ENCODE results near the gene STAT6.

The STAT6 gene

DNA sequence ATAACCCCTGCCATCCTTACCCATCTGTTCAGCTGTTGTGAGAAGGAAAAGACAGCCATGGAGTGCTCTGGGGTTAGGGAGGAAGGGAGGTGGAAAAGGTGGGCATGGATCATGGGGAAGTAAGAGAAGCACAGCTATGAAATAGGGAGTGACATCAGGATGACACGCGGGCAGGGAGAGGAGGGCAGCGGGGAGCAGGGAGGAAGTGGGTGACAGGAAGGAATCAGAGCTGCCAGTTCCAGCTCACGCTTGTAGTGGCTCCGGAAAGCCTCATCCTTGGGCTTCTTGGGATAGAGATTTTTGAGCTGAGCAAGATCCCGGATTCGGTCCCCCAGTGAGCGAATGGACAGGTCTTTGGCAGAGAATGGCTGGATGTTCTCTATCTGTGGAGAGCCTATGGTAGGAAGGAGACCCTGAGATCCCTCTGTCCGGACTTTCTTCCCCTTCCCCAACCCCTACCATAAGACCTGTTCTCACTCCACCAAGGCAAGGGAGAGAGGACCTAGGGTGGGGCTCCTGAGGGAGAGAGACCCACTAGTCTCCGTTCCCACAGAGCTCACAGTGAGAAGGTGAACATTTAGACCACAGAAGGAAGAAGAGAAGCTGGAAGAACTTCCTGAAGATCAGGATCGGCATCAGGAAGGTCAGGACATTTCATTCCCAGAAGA, 12.0 kb downstream of the STAT6 start:
- DNase-seq, result no peak

DNA sequence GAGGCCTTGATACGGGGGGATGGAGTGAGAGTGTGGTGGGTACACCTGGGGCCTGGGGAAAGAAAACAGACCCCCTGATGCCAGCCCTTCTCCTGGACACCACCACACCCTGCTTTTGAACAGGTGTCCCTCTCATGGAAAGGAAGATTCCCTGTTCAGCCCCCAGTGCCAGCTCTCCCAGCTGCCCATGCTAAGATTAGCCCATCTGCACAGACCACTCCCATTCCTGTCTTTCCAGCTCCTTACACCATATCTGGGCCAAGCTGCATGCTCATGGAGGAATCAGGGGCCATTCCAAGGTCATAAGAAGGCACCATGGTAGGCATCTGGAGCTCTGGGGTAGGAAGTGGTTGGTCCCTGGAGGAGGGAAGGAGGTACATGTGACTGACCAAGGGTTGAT, 12.6 kb downstream of the STAT6 start:
- DNase-seq, result no peak

DNA sequence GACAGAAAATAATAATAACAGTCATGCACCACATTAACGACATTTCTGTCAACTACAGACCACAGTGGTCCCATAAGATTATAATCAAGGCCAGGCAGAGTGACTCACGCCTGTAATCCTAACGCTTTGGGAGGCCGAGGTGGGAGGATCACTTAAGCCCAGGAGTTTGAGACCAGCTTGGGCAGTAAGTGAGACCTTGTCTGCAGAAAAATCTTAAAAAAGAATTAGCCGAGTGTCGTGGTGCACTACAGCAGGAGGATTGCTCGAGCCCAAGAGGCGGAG, 13.7 kb downstream of the STAT6 start:
- no peak for DNase-seq

DNA sequence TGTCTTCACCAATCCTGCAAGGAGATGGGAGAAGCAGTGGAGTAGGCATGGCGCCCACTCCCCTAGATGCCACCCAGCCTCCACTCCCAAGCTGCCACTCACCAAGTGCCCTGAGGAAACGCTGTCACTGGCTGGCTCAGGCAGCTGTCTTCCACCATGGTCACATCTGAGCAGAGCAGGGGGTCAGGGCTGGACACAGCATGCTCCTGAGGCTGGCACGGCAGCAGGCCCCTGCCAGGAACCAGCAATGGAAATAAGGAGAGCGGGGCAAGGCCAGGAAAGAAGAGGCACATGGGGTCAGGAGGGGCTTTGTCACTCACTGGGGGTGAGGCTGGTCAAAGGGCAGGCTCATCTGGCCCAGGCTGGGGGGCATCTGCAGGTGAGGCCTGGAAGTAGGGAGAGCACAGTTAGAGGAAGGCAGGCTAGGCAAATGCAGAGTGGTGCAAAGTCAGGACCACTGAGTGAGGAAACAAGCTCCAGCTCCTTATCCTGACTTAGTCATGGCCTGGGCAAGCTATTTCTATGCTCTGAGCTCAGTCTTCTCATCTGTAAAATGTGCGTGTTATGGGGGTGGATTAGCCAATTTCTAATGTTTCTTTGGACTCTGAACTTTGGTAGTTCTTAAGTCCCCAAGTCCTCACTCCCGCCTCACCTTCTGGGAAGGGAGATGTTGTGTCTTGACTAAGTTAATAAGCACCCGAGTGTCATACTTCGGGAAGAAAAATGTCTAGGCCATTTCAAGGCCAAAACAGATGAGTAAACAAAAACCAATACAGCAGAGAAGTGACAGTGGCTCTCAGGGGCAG, 14.2 kb downstream of the STAT6 start:
- DNase-seq, result no peak

DNA sequence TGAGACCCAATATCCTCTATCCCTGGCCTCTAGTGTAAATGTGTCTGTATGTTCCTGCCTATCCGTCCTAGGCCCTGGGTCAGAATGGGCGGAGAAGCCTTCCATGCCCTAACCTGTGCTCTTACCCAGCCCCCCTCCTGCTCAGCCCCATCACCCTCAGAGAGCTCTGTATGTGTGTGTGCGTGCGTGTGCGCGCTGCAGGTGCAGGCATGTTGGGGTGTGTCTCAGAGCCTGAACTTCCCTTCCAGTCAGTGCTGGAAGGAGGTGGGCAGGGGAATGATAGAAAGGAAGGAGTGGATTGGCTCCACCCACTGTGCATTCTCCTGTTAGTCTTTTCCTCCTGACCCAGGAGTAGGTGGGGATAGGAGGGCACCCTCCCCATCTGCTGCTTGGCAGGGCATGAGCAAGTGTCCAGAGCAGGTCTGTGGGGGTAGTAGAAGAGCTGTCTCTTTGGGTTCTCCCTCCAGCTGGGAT, 15.0 kb downstream of the STAT6 start:
- DNase-seq, result no peak

DNA sequence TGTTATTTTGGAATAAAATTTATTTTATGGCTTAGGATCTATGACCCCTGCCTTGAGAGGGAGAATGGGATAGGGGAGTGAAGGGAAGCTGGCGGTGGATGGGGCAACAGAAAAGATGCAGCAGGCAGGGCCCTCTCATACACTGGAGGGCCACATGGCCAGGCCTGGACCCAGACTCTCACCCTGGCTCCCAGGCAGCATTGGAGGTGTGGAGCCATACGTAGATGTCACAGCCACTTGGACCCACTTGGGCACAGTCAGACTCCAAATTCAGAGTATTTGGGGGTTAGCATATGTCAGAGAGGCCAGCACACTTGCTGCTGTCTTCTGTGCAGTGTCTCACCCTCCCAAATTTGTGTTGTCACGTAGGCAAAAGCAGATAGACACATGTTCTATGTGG, 15.7 kb downstream of the STAT6 start:
- no peak for DNase-seq

DNA sequence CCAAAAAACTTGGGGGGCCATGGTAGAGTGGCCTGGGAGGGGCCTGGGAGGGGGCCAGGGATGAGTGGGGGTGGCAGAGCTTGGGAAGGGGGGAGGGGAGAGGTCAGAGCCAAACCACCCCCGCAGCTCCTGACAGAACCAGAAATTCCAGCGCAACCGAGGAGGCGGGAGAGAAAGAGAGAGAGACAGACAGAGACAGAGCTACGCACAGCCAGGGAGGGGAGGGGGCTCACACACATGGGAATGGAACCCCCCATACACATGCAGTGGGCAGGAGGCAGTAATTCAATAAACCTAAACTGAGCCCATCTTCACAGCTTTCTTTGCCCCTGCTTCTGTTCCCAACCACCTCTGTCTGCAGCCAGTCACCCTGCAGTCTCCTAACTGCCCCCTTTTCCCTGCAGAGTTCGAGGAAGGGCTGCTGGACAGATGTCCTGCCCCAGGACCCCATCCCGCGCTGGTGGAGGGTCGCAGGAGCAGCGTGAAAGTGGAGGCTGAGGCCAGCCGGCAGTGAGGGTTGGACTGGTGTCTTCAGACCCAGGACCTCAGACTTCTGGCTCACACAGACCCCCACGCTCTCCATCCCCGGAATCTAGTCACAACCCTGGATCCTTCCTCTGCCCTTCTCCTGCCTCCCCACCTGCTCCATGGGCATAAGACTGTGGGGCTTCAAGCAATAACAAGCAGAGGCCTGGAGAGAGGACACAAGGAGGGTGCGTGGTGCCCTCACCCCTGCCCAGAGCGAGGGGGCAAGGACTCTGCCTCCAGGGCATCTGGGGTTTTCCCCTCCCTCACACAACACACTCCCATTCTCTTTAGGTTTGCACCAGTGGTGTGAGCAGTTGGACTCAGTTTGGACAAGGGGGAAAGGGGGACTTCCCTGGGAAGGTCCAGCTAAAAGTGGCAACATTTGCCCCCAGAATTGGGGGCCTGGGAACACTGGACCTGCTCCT, 16.7 kb downstream of the STAT6 start:
- no peak for DNase-seq

DNA sequence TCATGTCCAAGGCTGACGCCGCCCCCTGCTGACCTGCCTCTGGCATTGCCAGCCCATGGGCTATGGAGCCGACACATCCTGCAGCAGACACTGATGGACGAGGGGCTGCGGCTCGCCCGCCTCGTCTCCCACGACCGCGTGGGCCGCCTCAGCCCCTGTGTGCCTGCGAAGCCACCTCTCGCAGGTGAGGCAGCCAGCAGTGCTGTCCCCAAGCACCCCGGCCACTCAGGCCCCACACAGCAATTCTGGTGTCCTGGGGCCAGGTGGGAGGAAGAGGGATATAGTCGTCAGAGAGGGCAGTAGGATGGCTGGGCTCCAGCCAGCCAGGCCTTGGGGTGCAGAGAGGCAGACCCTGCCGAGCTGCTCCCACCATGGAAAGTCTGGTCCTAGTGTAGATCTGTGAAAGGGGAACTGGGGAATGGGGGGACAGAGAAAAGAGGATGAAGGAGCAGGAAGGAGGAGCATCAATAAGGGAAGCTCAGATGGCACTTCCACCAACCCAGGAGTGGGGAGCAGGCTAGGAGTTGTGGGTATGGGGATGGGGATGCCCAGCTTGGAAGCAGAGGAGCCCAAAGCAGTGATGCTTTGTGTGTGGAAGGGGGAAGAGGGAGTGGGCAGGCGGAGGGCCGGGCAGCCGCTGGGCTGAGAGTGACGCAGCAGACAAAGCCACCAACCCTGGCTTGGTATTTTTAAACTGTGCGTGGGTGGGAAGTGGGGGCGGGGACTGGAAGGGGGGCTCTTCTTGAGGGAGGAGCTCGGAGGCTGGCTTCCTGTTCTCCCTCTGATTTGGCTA, 17.6 kb downstream of the STAT6 start:
- DNase-seq, result no peak

DNA sequence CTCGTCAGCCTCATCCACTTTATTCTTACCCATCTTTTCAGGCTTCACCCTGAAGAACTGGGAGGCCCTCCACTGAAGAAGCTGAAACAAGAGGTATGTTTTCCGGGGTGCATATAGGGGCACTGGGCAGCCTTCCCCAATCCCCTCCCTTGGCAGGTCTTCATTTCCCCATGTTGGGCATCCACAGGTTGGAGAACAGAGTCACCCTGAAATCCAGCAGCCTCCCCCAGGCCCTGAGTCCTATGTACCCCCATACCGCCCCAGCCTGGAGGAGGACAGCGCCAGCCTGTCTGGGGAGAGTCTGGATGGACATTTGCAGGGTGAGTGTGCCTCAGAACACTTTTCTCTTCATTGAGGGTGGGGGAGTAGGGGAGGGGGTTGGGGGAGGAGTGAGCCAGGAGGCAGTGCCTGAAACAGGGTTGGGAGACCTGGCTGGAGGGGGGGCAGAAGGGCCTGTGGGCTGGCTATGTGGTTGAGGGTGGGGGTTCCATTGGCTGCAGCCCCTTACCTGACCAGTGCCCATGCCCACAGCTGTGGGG, 18.2 kb downstream of the STAT6 start:
- DNase-seq, result no peak

DNA sequence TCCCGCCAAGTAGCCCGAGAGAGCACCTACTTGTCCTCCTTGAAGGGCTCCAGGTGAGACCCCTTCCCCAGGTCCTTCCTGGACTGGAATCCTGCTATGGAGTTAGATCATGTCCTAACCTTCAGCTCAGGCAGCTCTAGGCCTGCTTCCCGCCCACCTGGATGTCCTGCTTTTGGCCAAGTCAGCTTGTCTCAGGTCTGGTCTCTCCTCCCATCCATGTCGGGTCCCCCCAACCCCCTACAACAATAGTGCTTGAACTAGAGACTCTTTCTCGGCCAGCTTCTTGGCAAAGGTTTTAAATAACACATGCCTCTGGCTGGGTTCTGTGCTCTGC, 18.7 kb downstream of the STAT6 start:
- no peak for DNase-seq

DNA sequence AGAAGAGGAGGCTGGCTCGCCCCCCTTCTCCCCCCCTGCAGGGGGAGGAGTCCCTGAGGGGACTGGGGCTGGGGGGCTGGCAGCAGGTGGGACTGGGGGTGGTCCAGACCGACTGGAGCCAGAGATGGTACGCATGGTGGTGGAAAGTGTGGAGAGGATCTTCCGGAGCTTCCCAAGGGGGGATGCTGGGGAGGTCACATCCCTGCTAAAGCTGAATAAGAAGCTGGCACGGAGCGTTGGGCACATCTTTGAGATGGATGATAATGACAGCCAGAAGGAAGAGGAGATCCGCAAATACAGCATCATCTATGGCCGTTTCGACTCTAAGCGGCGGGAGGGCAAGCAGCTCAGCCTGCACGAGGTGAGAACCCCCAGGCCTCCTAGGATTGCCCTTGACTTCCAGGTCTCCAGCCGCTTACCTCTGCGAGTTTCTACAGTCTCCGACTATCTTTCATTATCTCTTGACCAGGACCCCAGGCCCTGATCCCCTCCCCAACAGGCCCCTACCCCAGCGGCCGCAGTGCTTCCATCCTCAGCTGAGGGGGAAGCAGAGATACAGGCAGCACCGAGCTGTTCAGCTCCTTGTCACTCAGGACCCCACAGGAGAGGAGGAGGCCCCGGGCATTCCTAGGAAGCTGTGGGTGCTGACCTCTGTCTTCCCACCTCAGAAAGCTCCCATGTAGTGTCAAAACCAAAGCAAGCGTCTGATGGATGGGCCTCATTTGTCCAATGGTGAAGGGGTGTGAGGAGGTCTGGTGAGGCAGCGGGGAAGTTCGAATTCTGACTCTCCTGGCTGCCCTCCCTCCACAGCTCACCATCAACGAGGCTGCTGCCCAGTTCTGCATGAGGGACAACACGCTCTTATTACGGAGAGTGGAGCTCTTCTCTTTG, 19.3 kb downstream of the STAT6 start:
- DNase-seq, result no peak

DNA sequence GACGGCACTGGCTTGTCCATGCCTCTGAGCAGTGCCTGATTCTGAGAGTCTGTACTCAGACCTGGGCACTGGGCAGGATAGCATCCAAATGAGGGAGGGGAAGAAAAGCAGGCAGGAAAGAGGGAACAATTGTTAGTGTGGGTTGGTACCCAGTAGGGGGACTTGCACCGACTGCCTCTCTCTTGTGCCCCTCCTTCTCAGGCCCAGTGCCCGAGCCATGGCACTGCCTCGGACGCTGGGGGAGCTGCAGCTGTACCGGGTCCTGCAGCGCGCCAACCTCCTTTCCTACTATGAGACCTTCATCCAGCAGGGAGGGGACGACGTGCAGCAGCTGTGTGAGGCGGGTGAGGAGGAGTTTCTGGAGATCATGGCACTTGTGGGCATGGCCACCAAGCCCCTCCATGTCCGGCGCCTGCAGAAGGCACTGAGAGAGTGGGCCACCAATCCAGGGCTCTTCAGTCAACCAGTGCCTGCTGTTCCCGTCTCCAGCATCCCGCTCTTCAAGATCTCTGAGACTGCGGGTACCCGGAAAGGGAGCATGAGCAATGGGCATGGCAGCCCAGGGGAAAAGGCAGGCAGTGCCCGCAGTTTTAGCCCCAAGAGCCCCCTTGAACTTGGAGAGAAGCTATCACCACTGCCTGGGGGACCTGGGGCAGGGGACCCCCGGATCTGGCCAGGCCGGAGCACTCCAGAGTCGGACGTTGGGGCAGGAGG, 20.1 kb downstream of the STAT6 start:
- no peak for DNase-seq

DNA sequence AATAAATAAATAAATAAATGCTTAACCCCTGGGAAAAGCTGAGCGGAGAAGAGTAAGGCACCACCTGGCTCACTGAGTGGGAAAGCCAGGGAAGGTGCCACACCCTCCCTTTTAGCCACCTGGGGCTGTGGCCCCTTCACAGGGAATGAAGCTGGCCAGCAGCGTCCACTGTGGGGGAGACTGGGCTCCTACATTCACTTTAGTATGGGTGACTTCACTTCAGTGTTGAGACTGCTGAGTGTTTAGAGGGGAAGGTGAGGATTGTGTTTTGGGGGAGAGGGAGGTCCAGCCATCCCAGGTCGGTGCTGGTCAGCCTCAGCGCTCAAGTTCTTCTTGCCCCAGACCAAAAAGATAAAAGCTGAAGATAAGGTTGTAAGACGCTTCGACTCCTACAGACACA, 20.7 kb downstream of the STAT6 start:
- no peak for DNase-seq

DNA sequence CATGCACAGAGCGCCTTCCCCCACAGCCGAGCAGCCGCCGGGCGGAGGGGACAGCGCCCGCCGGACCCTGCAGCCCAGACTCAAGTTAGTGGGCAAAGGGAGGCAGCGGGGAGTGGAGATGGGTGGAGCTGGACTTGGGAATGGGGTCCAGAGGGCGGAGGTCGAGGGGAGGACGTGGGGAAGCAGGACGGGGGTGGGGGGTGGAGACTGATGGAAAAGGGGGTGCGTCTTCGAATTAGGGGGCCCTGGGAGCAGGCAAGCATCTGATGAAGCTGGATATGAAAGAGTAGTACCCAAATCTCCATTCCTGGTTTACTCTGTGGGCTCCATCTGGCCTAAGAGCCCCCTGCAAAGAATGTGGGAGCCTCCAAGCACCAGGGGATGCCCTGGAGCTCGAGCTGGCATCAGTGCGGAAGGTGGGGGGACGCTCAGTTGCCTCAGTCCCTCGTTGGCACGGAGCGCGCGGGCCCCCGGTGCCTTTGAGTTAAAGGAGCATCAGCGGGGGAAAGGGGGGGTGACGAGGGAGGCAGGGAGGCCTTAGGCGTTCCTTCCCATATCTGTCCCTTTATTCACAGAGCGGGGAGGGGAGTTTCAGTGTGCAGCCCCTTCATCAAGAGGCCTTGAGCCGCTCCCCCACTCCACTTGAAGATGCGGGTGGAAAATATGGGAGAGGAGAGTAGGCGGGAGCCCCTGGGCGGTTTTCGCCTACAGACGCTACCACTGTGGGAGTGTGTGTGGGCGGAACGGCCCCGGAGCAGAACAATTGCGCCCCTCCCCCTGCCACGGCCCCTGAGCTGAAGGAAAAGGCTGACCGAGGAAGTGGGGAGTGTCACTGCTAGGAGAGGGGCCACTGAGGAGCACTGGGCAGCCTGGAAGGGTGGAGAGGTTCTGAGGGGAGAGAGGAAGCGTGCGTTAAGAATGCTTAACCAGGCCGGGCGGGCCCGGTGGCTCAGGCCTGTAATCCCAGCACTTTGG, 21.6 kb downstream of the STAT6 start:
- DNase-seq, result no peak

DNA sequence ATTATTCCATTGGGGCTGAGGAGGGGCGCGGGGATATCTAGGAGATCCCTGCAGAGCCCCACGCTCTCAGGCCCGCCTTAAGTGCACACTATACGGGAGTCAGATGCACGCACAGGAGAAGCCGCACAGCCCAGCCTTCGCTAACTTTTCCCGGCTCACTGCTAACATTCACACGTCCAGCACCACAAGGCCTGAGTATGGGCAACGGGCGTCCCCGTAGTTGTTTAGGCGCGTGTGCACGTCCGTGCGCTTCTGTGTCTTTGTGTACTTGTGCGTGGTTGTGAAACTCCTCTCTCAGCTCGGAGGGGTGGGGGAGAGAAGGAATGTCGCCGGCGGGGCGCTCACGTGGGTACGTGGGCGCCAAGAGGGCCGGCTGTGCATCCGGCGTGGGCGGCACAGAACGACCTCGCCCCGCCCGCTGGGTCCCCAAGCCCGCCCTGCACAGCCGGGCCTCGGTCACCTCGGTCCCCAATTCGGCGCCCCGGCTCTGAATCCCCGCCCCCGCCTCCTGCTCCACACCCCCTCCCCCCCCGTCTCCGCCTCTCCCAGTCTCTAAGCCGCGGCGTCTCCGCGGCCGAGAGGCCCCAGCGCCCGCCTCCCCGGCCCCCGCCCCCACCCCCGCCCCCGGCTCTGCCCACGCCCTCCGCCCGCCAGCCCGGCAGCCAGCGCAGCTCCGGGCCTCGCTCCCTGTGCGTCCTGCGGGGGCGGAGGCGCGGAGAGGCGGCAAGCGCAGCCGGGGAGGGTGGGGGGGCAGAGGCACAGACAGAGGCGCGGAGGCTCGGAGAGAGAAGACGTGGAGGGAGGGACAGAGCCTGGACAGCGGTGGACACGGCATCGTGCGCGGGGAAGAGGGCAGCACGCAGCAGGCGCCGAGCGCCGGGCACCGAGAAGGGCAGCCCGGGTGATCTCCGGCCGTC, 22.6 kb downstream of the STAT6 start, which contains the start of gene NAB2:
NAB2 (plus strand) TSS at position 761 of the 917 bp plus-strand sequence. CDS start 158 bp downstream, outside the sequence.
- DNase-seq, result peak; percentile 33

DNA sequence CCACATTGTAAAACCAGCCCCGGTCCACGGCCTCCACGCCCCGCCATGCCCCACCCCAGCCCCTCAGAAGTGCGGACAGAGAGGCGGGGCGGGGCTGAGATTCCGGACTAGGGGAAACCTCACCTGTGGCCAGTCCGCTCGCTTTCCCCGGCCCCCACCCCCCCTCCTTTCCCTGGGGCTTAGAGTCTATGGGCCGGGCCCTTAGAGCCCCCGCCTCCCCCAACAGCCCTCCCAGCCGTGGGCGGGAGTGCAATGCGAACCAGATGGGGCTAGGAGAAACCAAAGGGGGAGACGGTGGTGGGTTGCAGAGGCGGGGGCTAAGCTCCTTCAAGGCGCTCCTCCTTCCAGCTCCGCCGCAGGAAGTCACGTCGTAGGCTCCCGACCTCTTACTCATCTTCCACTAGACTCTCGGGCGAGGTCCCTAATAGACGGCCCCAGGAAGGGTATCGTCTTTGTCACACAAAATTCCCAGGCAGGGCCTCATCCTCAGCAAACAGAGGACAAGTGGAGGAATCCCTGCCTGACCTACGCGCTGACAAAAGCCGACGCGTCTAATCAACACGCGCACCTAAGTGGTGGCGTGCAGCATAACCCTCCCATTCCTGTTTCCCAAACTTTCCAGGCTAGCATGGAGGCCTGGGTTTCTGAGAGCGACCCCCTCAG, 23.3 kb downstream of the STAT6 start:
- DNase-seq, result no peak

DNA sequence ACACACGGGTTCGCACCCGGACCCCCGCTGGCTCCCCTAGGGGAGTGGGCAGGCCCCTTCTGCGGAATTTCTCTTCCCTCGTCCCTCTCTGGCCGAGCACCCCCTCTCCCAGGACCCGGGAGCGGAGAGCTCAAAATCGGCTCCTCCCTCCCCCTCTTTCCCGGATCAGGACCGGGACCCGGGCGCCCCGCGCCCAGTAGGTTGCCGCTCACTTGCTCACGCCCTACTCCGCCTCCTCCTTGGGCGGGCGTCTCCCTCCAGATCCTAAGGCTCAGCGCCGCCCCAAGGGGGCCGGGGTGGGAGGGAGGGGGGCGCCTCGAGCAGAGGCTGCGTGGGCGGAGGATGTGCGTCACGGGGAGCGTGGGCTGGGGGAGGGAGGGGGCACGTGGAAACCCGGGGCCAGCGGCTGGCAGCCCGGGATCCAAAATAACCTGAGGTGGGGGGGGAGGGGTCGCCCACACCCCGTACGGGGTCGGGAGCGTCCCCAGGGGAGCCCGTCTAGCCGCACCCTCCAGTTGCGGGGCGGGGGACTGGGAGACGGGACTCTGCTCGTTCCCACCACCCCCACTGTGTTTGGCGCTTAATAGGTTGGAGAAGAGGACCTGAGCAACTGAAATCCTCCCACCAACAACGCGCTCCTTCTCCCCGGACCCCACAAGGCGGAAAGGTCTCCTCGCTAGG, 24.0 kb downstream of the STAT6 start:
- DNase-seq, result no peak

Data from NCI-H1417 treated with DMSO at 0.1 percent for 48 hours (cell line).